ENCODE data around the gene DOK4.
"Not testable (repeated sequence)": the region's sequence is repeated elsewhere in the genome, so short reads cannot be mapped to it uniquely, and the experiment has no call there.

The DOK4 gene

DNA sequence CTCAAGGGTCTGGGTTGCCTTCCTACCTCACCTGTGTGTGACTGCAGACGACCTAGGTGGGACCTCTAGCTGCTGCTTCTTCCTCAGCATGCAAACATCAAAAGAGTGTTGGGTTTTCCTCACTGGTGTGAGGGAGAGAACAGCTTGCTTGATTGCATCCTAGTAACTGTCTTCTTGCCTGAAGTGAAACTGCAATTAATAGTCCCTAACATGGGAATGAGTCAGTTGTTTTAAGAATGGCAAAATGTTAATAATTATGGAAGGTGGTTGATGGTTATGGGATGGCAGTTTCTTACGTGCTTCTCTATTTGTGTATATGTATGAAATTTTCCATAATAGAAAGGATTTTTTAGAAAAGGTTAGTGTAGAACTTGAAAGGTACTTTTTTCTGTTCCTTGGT is 17.9 kb downstream of the DOK4 start:
- Mint-ChIP-seq H3K9me3 (no peaks in the 10 kb centered on the region), H3K27me3 (no peaks in the 10 kb centered on the region), H3K4me1 (peaks cover 35% of the 10 kb centered on the region), H3K4me3 (no peak overlapping the region), H3K27ac (no peak overlapping the region)
- DNase-seq (no peak), ATAC-seq (no peak)

- ATAC-seq (no peak), DNase-seq (no peak)
- H3K4me3 Mint-ChIP-seq, result no peak overlapping the region
- peaks cover 33% of the 10 kb centered on the region for H3K4me1 Mint-ChIP-seq
- no peaks in the 10 kb centered on the region for H3K9me3 Mint-ChIP-seq
- H3K27ac Mint-ChIP-seq, result peak overlapping the region in 1 of 2 donors; percentile 41
- no peaks in the 10 kb centered on the region for H3K27me3 Mint-ChIP-seq
These were observed 21.8 kb downstream of the DOK4 start for GRCh38 chr16:57464523-57464922.

GRCh38 chr16:57462978-57463362 is 23.3 kb downstream of the DOK4 start:
- Mint-ChIP-seq H3K27me3 (no peaks in the 10 kb centered on the region), H3K9me3 (no peaks in the 10 kb centered on the region), H3K4me1 (peaks cover 33% of the 10 kb centered on the region), H3K4me3 (peak overlapping the region; percentile 99 to 100), H3K27ac (peak overlapping the region; percentile 93 to 100)
- no peak for DNase-seq
- peak; percentile 57 for ATAC-seq

GRCh38 chr16:57462209-57462977 is 23.9 kb downstream of the DOK4 start, which contains the start of gene POLR2C:
Gene POLR2C (plus strand): TSS chr16:57462679. CDS start chr16:57462725, 46 bp downstream.
- ATAC-seq, result peak; percentile 97
- H3K27me3 Mint-ChIP-seq, result no peaks in the 10 kb centered on the region
- H3K4me1 Mint-ChIP-seq, result peaks cover 33% of the 10 kb centered on the region
- peak within 1 kb of the TSS; percentile 99 to 100 for H3K4me3 Mint-ChIP-seq
- H3K27ac Mint-ChIP-seq, result peak within 1 kb of the TSS; percentile 100
- peak; percentile 93 for DNase-seq
- no peaks in the 10 kb centered on the region for H3K9me3 Mint-ChIP-seq

DNA sequence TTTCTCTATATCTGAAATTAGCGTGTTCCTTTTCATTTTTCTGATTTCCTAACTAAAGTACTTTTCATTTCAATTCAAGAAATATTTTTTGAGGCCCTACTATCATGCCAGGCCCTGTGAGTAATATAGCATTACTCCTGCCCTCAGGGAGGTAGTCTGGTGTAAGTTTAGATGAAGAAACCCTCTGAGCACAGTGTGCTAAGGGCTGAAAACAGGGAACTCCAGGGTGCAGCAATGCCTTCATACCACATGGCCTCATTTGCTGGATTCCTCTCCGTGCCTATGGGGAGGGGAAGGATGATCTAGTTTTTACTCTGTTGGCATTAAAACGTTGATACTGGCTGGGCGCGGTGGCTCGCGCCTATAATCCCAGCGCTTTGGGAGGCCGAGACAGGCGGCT is 34.3 kb downstream of the DOK4 start:
- Mint-ChIP-seq H3K27me3 (no peaks in the 10 kb centered on the region), H3K27ac (no peak overlapping the region)

DNA sequence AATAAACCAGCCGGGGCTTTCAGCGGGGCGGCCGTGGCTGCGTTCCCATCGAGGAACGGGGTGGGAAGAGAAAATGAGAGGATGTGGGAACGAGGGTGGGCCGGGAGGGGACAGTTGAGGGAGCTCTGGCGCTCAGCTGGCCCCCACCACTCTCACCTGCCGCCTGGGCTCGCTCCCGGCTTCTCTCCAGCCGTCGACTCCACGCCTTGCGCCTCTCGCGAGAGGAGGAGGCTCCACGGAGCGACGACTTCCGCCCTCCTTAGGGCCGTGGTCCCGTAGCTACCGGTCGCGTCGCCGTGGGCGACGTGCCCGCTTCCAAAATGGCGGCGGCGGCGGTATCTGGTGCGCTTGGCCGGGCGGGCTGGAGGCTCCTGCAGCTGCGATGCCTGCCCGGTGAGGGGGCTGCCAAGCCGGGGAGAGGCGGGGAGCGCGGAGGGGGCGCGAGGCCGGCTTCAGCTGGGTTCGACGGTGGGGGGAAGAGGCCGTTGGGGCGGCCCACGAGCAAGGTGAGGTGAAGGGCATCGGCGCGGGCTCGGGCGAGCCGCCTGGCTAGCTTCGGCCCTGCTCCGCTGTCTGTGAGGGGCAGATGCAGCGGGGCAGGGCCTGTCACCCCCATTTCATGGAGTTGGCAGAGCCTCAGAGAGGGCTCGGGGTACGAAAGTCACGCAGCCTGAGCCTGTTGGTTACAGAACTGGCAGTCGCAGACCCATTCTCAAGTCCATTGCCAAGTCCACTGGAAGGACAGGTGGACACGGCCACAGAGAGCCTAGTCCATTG is 38.9 kb downstream of the DOK4 start, which contains the start of the genes CIAPIN1 and COQ9:
Gene CIAPIN1, minus strand, starts transcription at position 200 of the 777 bp plus-strand sequence. CDS start 6,457 bp downstream, outside the sequence.
Gene COQ9, plus strand, starts transcription at position 294 of the 777 bp plus-strand sequence. Its CDS starts 27 bp downstream, at position 321.
- Mint-ChIP-seq H3K27me3 (no peaks in the 10 kb centered on the region), H3K4me3 (peak within 1 kb of the TSS; percentile 90 to 95), H3K9me3 (no peaks in the 10 kb centered on the region), H3K4me1 (peaks cover 41% of the 10 kb centered on the region), H3K27ac (peak within 1 kb of the TSS; percentile 96 to 98)
- ATAC-seq (peak; percentile 100), DNase-seq (peak; percentile 88 to 93)

More for the DNA sequence above, 34.3 kb downstream of the DOK4 start:
- no peak overlapping the region for H3K4me3 Mint-ChIP-seq
- H3K4me1 Mint-ChIP-seq, result peaks cover 21% of the 10 kb centered on the region
- DNase-seq, result no peak
- no peak for ATAC-seq
- H3K9me3 Mint-ChIP-seq, result no peaks in the 10 kb centered on the region

GRCh38 chr16:57446531-57447185 is 39.6 kb downstream of the DOK4 start:
- DNase-seq (peak; percentile 27 to 30), ATAC-seq (peak; percentile 57)
- Mint-ChIP-seq H3K9me3 (no peaks in the 10 kb centered on the region), H3K27ac (peak overlapping the region; percentile 96 to 98), H3K27me3 (no peaks in the 10 kb centered on the region), H3K4me3 (peak overlapping the region; percentile 90 to 95), H3K4me1 (peaks cover 41% of the 10 kb centered on the region)

DNA sequence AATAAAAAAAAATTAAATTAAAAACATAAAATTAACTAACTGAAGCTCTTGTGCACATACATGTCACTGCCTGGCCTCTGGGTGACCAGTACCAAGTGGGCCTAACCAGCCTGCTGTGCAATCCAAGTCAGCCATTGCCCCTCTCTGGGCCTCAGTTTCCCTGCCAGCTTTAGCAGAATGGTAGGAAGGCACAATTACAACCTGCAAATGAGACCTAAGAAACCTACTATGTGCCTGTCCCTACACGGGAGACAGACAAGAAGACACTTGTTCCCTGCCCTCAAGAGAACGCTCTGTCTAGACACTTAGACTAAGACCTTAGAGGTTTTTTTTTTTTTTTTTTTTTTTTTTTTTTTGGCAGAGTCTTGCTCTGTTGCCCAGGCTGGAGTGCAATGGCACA is 40.8 kb downstream of the DOK4 start:
- no peak for DNase-seq
- ATAC-seq, result no peak
- H3K9me3 Mint-ChIP-seq, result peaks cover 0 to 6% of the 10 kb centered on the region in 2 donors
- H3K27ac Mint-ChIP-seq, result no peak overlapping the region
- H3K4me3 Mint-ChIP-seq, result peak overlapping the region; percentile 32 to 95
- H3K4me1 Mint-ChIP-seq, result peaks cover 45% of the 10 kb centered on the region
- H3K27me3 Mint-ChIP-seq, result no peaks in the 10 kb centered on the region

DNA sequence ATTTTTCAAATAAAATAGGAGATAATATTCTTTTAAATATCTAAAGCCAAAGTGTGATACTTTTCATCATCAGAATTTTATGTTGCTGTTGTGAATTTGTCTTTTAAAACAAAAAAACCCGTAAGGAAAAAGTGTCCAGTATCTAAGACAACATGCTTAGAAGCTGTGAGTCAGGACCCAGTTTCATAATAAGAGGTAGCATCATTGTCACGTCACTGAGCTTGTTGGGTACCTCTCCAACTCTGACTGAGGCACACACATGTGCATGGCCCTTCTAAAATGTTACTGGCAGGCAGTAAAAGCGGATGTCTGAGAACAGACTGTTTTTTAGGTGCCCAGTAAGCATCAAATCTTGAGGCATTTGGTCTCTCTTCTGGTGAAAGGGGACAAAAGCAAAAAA is 41.6 kb downstream of the DOK4 start:
- Mint-ChIP-seq H3K4me3 (no peak overlapping the region), H3K27me3 (no peaks in the 10 kb centered on the region), H3K4me1 (peaks cover 47% of the 10 kb centered on the region), H3K27ac (no peak overlapping the region), H3K9me3 (peaks cover 0 to 14% of the 10 kb centered on the region in 2 donors)
- ATAC-seq, result no peak
- no peak for DNase-seq

- not testable (repeated sequence) for DNase-seq, H3K4me3 Mint-ChIP-seq, H3K27me3 Mint-ChIP-seq, ATAC-seq
- Mint-ChIP-seq H3K4me1 (peaks cover 26% of the 10 kb centered on the region), H3K9me3 (peaks cover 0 to 14% of the 10 kb centered on the region in 2 donors), H3K27ac (peak overlapping the region in 1 of 2 donors; percentile 78)
These were observed 45.7 kb downstream of the DOK4 start for GRCh38 chr16:57440551-57440950.

DNA sequence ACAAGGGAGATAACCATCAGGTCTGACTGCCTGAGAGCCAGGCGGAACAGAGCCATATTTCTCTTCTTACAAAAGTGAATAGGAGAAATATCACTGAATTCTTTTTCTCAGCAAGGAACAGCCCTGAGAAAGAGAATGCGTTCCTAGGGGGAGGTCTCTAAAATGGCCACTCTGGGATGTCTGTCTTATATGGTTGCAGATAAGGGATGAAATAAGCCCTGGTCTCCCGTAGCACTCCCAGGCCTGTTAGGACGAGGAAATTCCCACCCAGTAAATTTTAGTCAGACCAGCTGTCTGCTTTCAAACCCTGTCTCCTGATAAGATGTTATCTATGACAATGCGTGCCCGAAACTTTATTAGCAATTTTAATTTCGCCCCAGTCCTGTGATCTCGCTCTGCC is 46.3 kb downstream of the DOK4 start:
- not testable (repeated sequence) for DNase-seq, H3K4me3 Mint-ChIP-seq, ATAC-seq, H3K27me3 Mint-ChIP-seq
- H3K27ac Mint-ChIP-seq, result peak overlapping the region in 1 of 2 donors; percentile 78
- H3K4me1 Mint-ChIP-seq, result peaks cover 24% of the 10 kb centered on the region
- H3K9me3 Mint-ChIP-seq, result peaks cover 0 to 14% of the 10 kb centered on the region in 2 donors

DNA sequence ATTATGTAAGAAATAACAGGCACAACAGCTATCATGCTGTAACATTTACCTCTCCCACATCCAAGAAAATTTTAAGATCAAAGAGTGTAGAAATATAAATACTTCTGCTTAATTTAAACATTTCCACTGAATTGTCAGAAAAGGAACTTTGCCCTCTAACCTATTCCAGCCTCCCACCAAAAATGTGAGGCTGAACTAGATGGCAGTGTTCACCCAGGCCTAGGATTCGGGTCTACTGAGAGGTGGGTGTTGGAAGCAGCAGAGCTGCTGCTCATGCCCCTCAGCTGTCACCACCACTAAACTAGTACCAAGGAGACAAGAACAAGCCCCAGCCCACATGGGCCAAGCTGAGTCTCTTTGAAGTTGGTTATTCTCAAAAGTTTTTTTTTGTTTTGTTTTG is 50.5 kb downstream of the DOK4 start:
- DNase-seq, result no peak
- Mint-ChIP-seq H3K4me1 (peaks cover 46% of the 10 kb centered on the region), H3K27me3 (no peaks in the 10 kb centered on the region), H3K4me3 (no peak overlapping the region), H3K27ac (peak overlapping the region in 1 of 2 donors; percentile 83), H3K9me3 (peaks cover 0 to 11% of the 10 kb centered on the region in 2 donors)
- ATAC-seq, result no peak

DNA sequence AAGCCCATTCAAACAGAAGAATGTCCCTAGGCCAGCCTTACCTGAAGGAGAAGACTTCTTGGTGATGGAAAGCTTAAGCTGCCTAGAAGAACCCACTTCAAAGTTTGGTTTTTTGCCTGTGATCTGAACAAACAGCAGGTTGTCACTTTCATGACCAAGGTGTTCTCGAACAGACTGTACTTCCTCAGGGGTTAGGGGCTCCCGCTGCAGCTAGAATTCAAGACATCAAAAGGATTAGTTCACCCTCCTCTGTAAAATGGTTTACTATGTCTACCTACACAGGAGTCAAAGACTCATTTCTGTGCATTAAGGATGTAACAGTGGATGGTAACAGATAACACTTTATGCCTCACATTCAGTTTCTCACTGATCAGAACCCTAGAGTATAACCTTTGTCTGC is 52.3 kb downstream of the DOK4 start:
- H3K4me1 Mint-ChIP-seq, result peaks cover 37% of the 10 kb centered on the region
- ATAC-seq (no peak), DNase-seq (no peak)
- H3K4me3 Mint-ChIP-seq, result no peak overlapping the region
- peak overlapping the region in 1 of 2 donors; percentile 15 for H3K27ac Mint-ChIP-seq
- no peaks in the 10 kb centered on the region for H3K27me3 Mint-ChIP-seq
- H3K9me3 Mint-ChIP-seq, result no peaks in the 10 kb centered on the region

- peaks cover 33% of the 10 kb centered on the region for H3K4me1 Mint-ChIP-seq
- ATAC-seq, result no peak
These were observed 53.3 kb downstream of the DOK4 start for GRCh38 chr16:57432989-57433388.

DNA sequence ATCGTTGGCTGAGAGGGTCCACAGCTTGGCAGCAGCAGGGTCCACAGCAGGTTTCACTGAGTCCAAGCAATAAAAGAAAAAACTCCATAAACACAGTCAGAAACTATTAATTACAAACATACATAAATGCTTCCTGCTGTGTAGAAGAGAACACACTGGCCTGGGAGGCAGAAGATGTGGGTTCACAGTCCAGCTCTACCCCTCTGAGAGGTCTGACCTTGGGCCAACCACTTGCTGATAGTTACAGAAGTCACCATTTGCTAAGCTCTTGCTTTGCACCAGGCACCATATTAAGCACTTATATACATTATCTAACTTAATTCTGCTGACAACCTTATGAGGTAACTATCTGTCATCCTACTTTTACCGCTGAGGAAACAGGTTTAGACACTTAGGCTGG is 53.8 kb downstream of the DOK4 start:
- Mint-ChIP-seq H3K4me1 (peaks cover 33% of the 10 kb centered on the region), H3K4me3 (no peak overlapping the region), H3K27ac (no peak overlapping the region), H3K27me3 (no peaks in the 10 kb centered on the region), H3K9me3 (no peaks in the 10 kb centered on the region)
- DNase-seq (no peak), ATAC-seq (no peak)

More at GRCh38 chr16:57432989-57433388, 53.3 kb downstream of the DOK4 start:
- DNase-seq, result no peak
- H3K27ac Mint-ChIP-seq, result peak overlapping the region in 1 of 2 donors; percentile 62
- no peak overlapping the region for H3K4me3 Mint-ChIP-seq
- no peaks in the 10 kb centered on the region for H3K9me3 Mint-ChIP-seq
- H3K27me3 Mint-ChIP-seq, result no peaks in the 10 kb centered on the region

Measured in stimulated activated naive CD8-positive, alpha-beta T cell treated with anti-CD3 and anti-CD28 coated beads, Interleukin-15, amount 100 ng/mL, for 72 hours (primary cell).